ENCODE measurements around the gene EN1.

GRCh38 chr2:118822015-118822414, 25.4 kb downstream of the EN1 start:
- TF ChIP-seq CTCF (IDR thresholded peaks at IDR 0.05) (no peak), POLR2A (IDR thresholded peaks at IDR 0.05) (no peak), EP300 (IDR thresholded peaks at IDR 0.05) (no peak)
